ENCODE data around the gene ZNF841. TPM values are rescaled to one million over a fixed set of nuclear protein-coding genes. Genes with fewer than 3 reads are reported as not detected.
A peak's percentile ranks its signal among the peaks of the same experiment; 100 is the strongest.

The ZNF841 gene
- total and polyA plus RNA-seq, 9 of the 15 experiments (the other 6 are each of a cell fraction or from before 2014, with no cell fraction given): 3.1 to 17.1 (median 11.0) TPM

- no peak for TF ChIP-seq OTX1 (CRISPR knock-in tag; IDR thresholded peaks at IDR 0.05)
- TF ChIP-seq CBX3 (IDR thresholded peaks at IDR 0.05; ENCODE audit: borderline replicate concordance in 1 of 2, low read length in 2 of 2): no peak
- TF ChIP-seq ZNF830 (CRISPR knock-in tag; IDR thresholded peaks at IDR 0.05): no peak
- TF ChIP-seq ZBTB7A (IDR thresholded peaks at IDR 0.05; ENCODE audit: borderline replicate concordance, control insufficient read depth, low read depth, low read length): peak; percentile 23; the same call in 1 of the 2 replicates
- peak; percentile 88 for TF ChIP-seq MGA (IDR thresholded peaks at IDR 0.05)
- no peak for TF ChIP-seq SMARCA5 (IDR thresholded peaks at IDR 0.05)
- TF ChIP-seq HDAC2 (IDR thresholded peaks at IDR 0.05): 0 out of 2 replicates have a peak, but pooled peaks have one; percentile 33
- no peak for TF ChIP-seq GTF2F1 (IDR thresholded peaks at IDR 0.05; ENCODE audit: low read depth, low read length)
- TF ChIP-seq LARP7 (IDR thresholded peaks at IDR 0.05): 0 out of 2 replicates have a peak, but pooled peaks have one; percentile 43
- TF ChIP-seq ZNF41 (CRISPR knock-in tag; conservative IDR thresholded peaks at IDR 0.05): no peak
- TF ChIP-seq NFRKB (IDR thresholded peaks at IDR 0.05; ENCODE audit: low read depth): no peak
- TF ChIP-seq MXI1 (IDR thresholded peaks at IDR 0.05; ENCODE audit: low read depth, low read length): peak; percentile 77; the same call in 1 of the 2 replicates
- TF ChIP-seq RAD51 (IDR thresholded peaks at IDR 0.05; ENCODE audit: borderline replicate concordance, low read depth): peak; percentile 68
- peak; percentile 89 for TF ChIP-seq THRB (CRISPR knock-in tag; conservative IDR thresholded peaks at IDR 0.05)
- TF ChIP-seq USF1 (CRISPR knock-in tag; IDR thresholded peaks at IDR 0.05): peak; percentile 70
- TF ChIP-seq HDAC1 (IDR thresholded peaks at IDR 0.05): peak; percentile 27 to 94; a peak in 3 of 4 replicates
Measured at GRCh38 chr19:52138278-52138982, 42.9 kb upstream of the ZNF841 start (continued).
